HG02938 (cell line): ENCODE results near the gene PTX3.

Experiments
- ATAC-seq: cut with Tn5 transposase; IDR thresholded peaks from one replicate; pipeline ENCODE4 v1.9.1; 2021; ENCODE audit warnings: mild to moderate bottlenecking, moderate library complexity; ENCODE audit not compliant: unreplicated experiment

The PTX3 gene

GRCh38 chr3:157436583-157437291 is at the start of gene PTX3:
PTX3 (plus strand) TSS chr3:157436850; CDS start chr3:157436934, 84 bp downstream.
- ATAC-seq, result no peak

- no peak for ATAC-seq
Measured at GRCh38 chr3:157387708-157388435, 48.8 kb upstream of the PTX3 start.

- ATAC-seq, result no peak
Measured at GRCh38 chr3:157388976-157389375, 47.7 kb upstream of the PTX3 start.

GRCh38 chr3:157390713-157391515 is 45.7 kb upstream of the PTX3 start:
- no peak for ATAC-seq

- ATAC-seq, result no peak
Measured at GRCh38 chr3:157392104-157392503, 44.5 kb upstream of the PTX3 start.

GRCh38 chr3:157393113-157393512 is 43.5 kb upstream of the PTX3 start:
- ATAC-seq, result no peak

- no peak for ATAC-seq
Measured at GRCh38 chr3:157394411-157394810, 42.2 kb upstream of the PTX3 start.

GRCh38 chr3:157398598-157398997 is 38.1 kb upstream of the PTX3 start:
- ATAC-seq, result no peak

- ATAC-seq, result no peak
Measured at GRCh38 chr3:157404381-157404780, 32.3 kb upstream of the PTX3 start.

- ATAC-seq, result no peak
Measured at GRCh38 chr3:157405457-157405856, 31.2 kb upstream of the PTX3 start.

GRCh38 chr3:157406394-157406793 is 30.3 kb upstream of the PTX3 start:
- ATAC-seq, result no peak

GRCh38 chr3:157407769-157408168 is 28.9 kb upstream of the PTX3 start:
- no peak for ATAC-seq

- no peak for ATAC-seq
Measured at GRCh38 chr3:157408499-157409149, 28.0 kb upstream of the PTX3 start.

- no peak for ATAC-seq
Measured at GRCh38 chr3:157409516-157409915, 27.1 kb upstream of the PTX3 start.

GRCh38 chr3:157410945-157411344 is 25.7 kb upstream of the PTX3 start:
- no peak for ATAC-seq

GRCh38 chr3:157412323-157412855 is 24.3 kb upstream of the PTX3 start:
- no peak for ATAC-seq

GRCh38 chr3:157414861-157415260 is 21.8 kb upstream of the PTX3 start:
- ATAC-seq, result no peak

GRCh38 chr3:157416347-157417087 is 20.1 kb upstream of the PTX3 start:
- ATAC-seq, result no peak

- ATAC-seq, result no peak
Measured at GRCh38 chr3:157417247-157417646, 19.4 kb upstream of the PTX3 start.

GRCh38 chr3:157418104-157418503 is 18.5 kb upstream of the PTX3 start:
- ATAC-seq, result no peak
